Measurements from ENCODE around the gene SOCS3.

Gene SOCS3

GRCh38 chr17:78409191-78409928 is 49.5 kb upstream of the SOCS3 start (continued):
- no peak for TF ChIP-seq ZNF513 (tag by site-specific recombination; IDR thresholded peaks at IDR 0.05)
- no peak for TF ChIP-seq ZNF621 (tag by site-specific recombination; IDR thresholded peaks at IDR 0.05)
- no peak for TF ChIP-seq ZNF777 (tag by site-specific recombination; IDR thresholded peaks at IDR 0.05; ENCODE audit: borderline replicate concordance)
- TF ChIP-seq ZBTB8A (tag by site-specific recombination; IDR thresholded peaks at IDR 0.05), result peak; percentile 38
- no peak for TF ChIP-seq ZNF548 (tag by site-specific recombination; IDR thresholded peaks at IDR 0.05)
- no peak for TF ChIP-seq ZSCAN18 (tag by site-specific recombination; IDR thresholded peaks at IDR 0.05)
- no peak for TF ChIP-seq ZNF776 (tag by site-specific recombination; IDR thresholded peaks at IDR 0.05; ENCODE audit: borderline replicate concordance)
- no peak for TF ChIP-seq ZNF175 (tag by site-specific recombination; IDR thresholded peaks at IDR 0.05)
- TF ChIP-seq ZBTB6 (tag by site-specific recombination; IDR thresholded peaks at IDR 0.05), result no peak
- TF ChIP-seq ZNF239 (tag by site-specific recombination; IDR thresholded peaks at IDR 0.05), result no peak
- TF ChIP-seq ZNF48 (tag by site-specific recombination; IDR thresholded peaks at IDR 0.05), result no peak
- TF ChIP-seq EGR2 (tag by site-specific recombination; IDR thresholded peaks at IDR 0.05; ENCODE audit: low read depth), result peak; percentile 73
- no peak for TF ChIP-seq ZNF214 (tag by site-specific recombination; IDR thresholded peaks at IDR 0.05; ENCODE audit: borderline replicate concordance)
- no peak for TF ChIP-seq ZSCAN23 (tag by site-specific recombination; IDR thresholded peaks at IDR 0.05)
- no peak for TF ChIP-seq TRIM28 (IDR thresholded peaks at IDR 0.05; ENCODE audit: borderline replicate concordance, low read length)
- TF ChIP-seq, protein P1, sequence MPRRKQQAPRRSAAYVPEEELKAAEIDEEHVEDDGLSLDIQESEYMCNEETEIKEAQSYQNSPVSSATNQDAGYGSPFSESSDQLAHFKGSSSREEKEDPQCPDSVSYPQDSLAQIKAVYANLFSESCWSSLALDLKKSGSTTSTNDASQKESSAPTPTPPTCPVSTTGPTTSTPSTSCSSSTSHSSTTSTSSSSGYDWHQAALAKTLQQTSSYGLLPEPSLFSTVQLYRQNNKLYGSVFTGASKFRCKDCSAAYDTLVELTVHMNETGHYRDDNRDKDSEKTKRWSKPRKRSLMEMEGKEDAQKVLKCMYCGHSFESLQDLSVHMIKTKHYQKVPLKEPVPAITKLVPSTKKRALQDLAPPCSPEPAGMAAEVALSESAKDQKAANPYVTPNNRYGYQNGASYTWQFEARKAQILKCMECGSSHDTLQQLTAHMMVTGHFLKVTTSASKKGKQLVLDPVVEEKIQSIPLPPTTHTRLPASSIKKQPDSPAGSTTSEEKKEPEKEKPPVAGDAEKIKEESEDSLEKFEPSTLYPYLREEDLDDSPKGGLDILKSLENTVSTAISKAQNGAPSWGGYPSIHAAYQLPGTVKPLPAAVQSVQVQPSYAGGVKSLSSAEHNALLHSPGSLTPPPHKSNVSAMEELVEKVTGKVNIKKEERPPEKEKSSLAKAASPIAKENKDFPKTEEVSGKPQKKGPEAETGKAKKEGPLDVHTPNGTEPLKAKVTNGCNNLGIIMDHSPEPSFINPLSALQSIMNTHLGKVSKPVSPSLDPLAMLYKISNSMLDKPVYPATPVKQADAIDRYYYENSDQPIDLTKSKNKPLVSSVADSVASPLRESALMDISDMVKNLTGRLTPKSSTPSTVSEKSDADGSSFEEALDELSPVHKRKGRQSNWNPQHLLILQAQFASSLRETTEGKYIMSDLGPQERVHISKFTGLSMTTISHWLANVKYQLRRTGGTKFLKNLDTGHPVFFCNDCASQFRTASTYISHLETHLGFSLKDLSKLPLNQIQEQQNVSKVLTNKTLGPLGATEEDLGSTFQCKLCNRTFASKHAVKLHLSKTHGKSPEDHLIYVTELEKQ (tag by site-specific recombination; IDR thresholded peaks at IDR 0.05; ENCODE audit: borderline replicate concordance), result no peak
- TF ChIP-seq YY1 (tag by site-specific recombination; IDR thresholded peaks at IDR 0.05), result no peak
- no peak for TF ChIP-seq IKZF3 (tag by site-specific recombination; IDR thresholded peaks at IDR 0.05)
- TF ChIP-seq MZF1 (tag by site-specific recombination; IDR thresholded peaks at IDR 0.05; ENCODE audit: borderline replicate concordance), result no peak
- no peak for TF ChIP-seq ZNF585B (tag by site-specific recombination; IDR thresholded peaks at IDR 0.05)
- no peak for TF ChIP-seq ZNF791 (tag by site-specific recombination; IDR thresholded peaks at IDR 0.05)
- no peak for TF ChIP-seq ZSCAN16 (tag by site-specific recombination; IDR thresholded peaks at IDR 0.05)
- TF ChIP-seq ZBTB48 (tag by site-specific recombination; IDR thresholded peaks at IDR 0.05), result no peak
- peak; percentile 56 for TF ChIP-seq GLIS1 (tag by site-specific recombination; IDR thresholded peaks at IDR 0.05)
- no peak for TF ChIP-seq HOXD13 (CRISPR knock-in tag; IDR thresholded peaks at IDR 0.05; ENCODE audit: borderline replicate concordance)
- TF ChIP-seq ZSCAN5A (tag by site-specific recombination; IDR thresholded peaks at IDR 0.05), result no peak
- TF ChIP-seq OSR2 (tag by site-specific recombination; IDR thresholded peaks at IDR 0.05), result no peak
- TF ChIP-seq SETDB1 (IDR thresholded peaks at IDR 0.05; ENCODE audit: insufficient read length, low read length), result no peak
- TF ChIP-seq SP7 (tag by site-specific recombination; IDR thresholded peaks at IDR 0.05), result peak; percentile 56; the same call in 1 of the 2 replicates
- no peak for TF ChIP-seq ZNF18 (tag by site-specific recombination; IDR thresholded peaks at IDR 0.05)
- no peak for TF ChIP-seq KLF16 (tag by site-specific recombination; IDR thresholded peaks at IDR 0.05)
